ENCODE results near the gene TAX1BP1. TPM values are rescaled to one million over a fixed set of nuclear protein-coding genes. Genes with fewer than 3 reads are reported as not detected.
"Not testable (repeated sequence)": the region's sequence is repeated elsewhere in the genome, so short reads cannot be mapped to it uniquely, and the experiment has no call there.

TAX1BP1 gene
- total RNA-seq, 1 experiment from 2014 or later = 95.9 TPM

DNA sequence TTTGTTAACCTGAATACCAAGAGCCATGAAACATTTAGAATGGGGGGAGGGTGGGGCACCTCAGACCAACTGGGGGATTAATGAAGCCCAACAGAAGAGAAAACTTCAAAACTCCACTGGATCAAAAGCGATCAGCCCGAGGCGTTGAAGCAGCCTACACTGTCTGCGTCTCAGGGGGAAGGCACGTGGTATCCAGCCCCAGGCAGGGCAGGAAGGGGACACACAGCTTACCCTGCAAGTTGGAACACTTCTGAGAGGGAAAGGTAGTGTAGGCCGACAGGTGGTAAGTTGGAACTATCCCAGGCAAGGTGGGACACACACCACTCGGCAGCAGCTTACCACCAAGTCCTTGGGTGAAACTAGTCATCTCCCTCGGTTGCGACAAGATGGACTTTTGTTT, 102.9 kb downstream of the TAX1BP1 start:
- no peaks in the 10 kb centered on the region for H3K4me1 Mint-ChIP-seq (ENCODE audit: insufficient read depth, unreplicated experiment)
- BruUV-seq (replicated peaks) = no TSS peak
- no peak for DNase-seq (ENCODE audit: unreplicated experiment)
- ChIA-PET CTCF (no interaction called here), POLR2A (interaction anchor here (0.6 kb wide), 1 partner anchor 248 kb away, joined by 3 read pairs; no protein-coding TSS in a partner anchor)
- no peak for TF ChIP-seq CTCF (IDR thresholded peaks at IDR 0.05; ENCODE audit: unreplicated experiment)
- H3K27me3 Mint-ChIP-seq (ENCODE audit: insufficient read depth, unreplicated experiment) = no peaks in the 10 kb centered on the region
- H3K27ac Mint-ChIP-seq (ENCODE audit: low read depth, unreplicated experiment) = no peak overlapping the region
- H3K36me3 Mint-ChIP-seq (ENCODE audit: insufficient read depth, unreplicated experiment) = peaks cover 8% of the 10 kb centered on the region
- H3K9me3 Mint-ChIP-seq (ENCODE audit: unreplicated experiment) = no peaks in the 10 kb centered on the region
- H3K4me3 Mint-ChIP-seq (ENCODE audit: unreplicated experiment) = no peak overlapping the region
- intact Hi-C loops (cut with micrococcal nuclease) = no loop called here

DNA sequence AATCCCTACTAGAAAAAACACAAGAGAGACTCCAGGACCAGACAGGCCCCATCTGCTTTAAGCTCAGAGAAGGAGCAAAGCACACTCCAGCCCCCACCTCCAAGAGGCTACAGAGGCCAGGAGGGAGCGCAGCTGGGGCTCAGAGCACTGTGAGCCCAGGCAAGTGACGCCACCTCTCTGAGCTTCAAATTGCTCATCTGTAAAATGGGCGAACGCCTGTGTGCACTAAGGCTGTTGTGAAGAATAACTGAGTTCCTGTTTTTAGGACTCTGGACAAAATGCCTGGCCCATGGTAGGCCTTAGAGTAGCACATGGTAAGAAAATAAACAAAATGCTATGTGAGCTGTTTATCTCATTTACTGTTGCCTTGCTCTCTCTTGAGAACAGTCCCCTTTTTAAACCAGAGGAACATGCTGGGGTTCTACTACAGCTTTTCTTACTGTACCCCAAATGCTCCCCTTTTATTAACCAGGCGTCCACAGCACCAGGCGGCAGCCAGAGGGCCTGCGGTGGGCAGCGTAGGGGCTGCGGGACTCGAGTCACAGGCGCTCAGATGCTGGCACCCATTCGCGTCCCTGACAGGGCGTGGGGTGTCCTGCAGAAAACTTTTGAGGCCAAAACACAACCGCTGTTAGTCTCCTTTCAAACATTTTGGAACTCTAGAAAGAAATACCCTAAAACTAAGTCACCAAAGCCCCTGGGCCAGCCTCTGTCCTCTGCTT, 103.8 kb downstream of the TAX1BP1 start:
- DNase-seq (ENCODE audit: unreplicated experiment) = no peak
- intact Hi-C loops (cut with micrococcal nuclease) = no loop called here
- Mint-ChIP-seq H3K4me1 (ENCODE audit: insufficient read depth, unreplicated experiment) (no peaks in the 10 kb centered on the region), H3K27ac (ENCODE audit: low read depth, unreplicated experiment) (no peak overlapping the region), H3K9me3 (ENCODE audit: unreplicated experiment) (no peaks in the 10 kb centered on the region), H3K27me3 (ENCODE audit: insufficient read depth, unreplicated experiment) (no peaks in the 10 kb centered on the region), H3K4me3 (ENCODE audit: unreplicated experiment) (no peak overlapping the region), H3K36me3 (ENCODE audit: insufficient read depth, unreplicated experiment) (peaks cover 2% of the 10 kb centered on the region)
- no peak for TF ChIP-seq CTCF (IDR thresholded peaks at IDR 0.05; ENCODE audit: unreplicated experiment)
- BruUV-seq (replicated peaks) = no TSS peak
- ChIA-PET POLR2A (no interaction called here), CTCF (interaction anchor here (0.6 to 0.9 kb wide), 2 partner anchors 665 to 1150 kb away, joined by 3 read pairs; no protein-coding TSS in a partner anchor)

DNA sequence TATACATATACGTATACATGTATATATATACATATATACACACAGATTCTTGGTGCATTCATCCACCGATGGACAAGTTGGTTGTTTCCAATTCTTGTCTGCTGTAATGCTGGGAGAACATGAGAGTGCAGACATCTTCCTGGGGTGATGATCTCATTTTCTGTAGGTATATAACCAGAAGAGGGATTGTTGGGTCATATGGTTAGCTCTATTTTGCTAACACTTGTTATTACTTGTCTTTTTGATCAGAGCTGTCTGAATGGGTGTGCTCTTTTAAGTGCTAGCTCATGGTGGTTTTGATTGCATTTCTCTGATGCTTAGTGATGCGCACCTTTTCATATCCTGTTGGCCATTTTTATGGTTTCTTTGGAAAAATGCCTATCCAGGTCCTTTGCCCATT, 106.4 kb downstream of the TAX1BP1 start:
- Mint-ChIP-seq H3K4me3 (ENCODE audit: unreplicated experiment) (no peak overlapping the region), H3K9me3 (ENCODE audit: unreplicated experiment) (no peaks in the 10 kb centered on the region), H3K4me1 (ENCODE audit: insufficient read depth, unreplicated experiment) (no peaks in the 10 kb centered on the region), H3K36me3 (ENCODE audit: insufficient read depth, unreplicated experiment) (no peaks in the 10 kb centered on the region), H3K27ac (ENCODE audit: low read depth, unreplicated experiment) (no peak overlapping the region), H3K27me3 (ENCODE audit: insufficient read depth, unreplicated experiment) (no peaks in the 10 kb centered on the region)
- no peak for TF ChIP-seq CTCF (IDR thresholded peaks at IDR 0.05; ENCODE audit: unreplicated experiment)
- ChIA-PET POLR2A (interaction anchor here (1.0 kb wide), 1 partner anchor 10 kb away, joined by 3 read pairs; no protein-coding TSS in a partner anchor), CTCF (interaction anchor here (0.6 to 1.3 kb wide), 3 partner anchors 60 to 250 kb away, joined by 3 to 4 read pairs (median 3); no protein-coding TSS in a partner anchor)
- DNase-seq (ENCODE audit: unreplicated experiment) = no peak
- intact Hi-C loops (cut with micrococcal nuclease) = no loop called here
- no TSS peak for BruUV-seq (replicated peaks)

GRCh38 chr7:27850531-27850930, 110.6 kb downstream of the TAX1BP1 start:
- no peaks in the 10 kb centered on the region for H3K27me3 Mint-ChIP-seq (ENCODE audit: insufficient read depth, unreplicated experiment)
- H3K4me3 Mint-ChIP-seq (ENCODE audit: unreplicated experiment) = no peak overlapping the region
- intact Hi-C loops (cut with micrococcal nuclease) = no loop called here
- ChIA-PET POLR2A (no interaction called here), CTCF (interaction anchor here (0.6 kb wide), 1 partner anchor 40 kb away, joined by 3 read pairs; no protein-coding TSS in a partner anchor)
- H3K36me3 Mint-ChIP-seq (ENCODE audit: insufficient read depth, unreplicated experiment) = no peaks in the 10 kb centered on the region
- no peak overlapping the region for H3K27ac Mint-ChIP-seq (ENCODE audit: low read depth, unreplicated experiment)
- H3K9me3 Mint-ChIP-seq (ENCODE audit: unreplicated experiment) = no peaks in the 10 kb centered on the region
- no peaks in the 10 kb centered on the region for H3K4me1 Mint-ChIP-seq (ENCODE audit: insufficient read depth, unreplicated experiment)
- DNase-seq (ENCODE audit: unreplicated experiment) = no peak
- BruUV-seq (replicated peaks) = no TSS peak
- TF ChIP-seq CTCF (IDR thresholded peaks at IDR 0.05; ENCODE audit: unreplicated experiment) = no peak

DNA sequence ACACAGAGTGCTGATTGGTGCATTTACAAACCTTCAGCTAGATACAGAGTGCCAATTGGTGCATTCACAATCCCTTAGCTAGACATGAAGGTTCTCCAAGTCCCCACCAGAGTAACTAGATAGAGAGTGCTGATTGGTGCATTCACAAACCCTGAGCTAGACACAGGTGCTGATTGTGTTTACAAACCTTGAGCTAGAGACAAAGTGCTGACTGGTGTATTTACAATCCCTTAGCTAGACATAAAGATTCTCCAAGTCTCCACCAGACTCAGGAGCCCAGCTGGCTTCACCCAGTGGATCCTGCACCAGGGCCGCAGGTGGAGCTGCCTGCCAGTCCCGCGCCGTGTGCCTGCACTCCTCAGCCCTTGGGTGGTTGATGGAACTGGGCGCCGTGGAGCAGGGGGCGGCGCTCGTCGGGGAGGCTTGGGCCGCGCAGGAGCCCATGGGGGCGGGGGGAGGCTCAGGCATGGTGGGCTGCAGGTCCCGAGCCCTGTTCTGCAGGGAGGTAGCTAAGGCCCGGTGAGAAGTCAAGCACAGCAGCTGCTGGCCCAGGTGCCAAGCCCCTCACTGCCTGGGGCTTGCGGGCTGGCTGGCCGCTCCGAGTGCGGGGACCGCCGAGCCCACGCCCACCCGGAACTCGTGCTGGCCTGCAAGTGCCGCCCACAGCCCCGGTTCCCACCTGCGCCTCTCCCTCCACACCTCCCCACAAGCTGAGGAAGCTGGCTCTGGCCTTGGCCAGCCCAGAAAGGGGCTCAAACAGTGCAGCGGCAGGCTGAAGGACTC, 116.9 kb downstream of the TAX1BP1 start:
- intact Hi-C loops (cut with micrococcal nuclease); CTCF ChIA-PET; H3K27ac Mint-ChIP-seq (ENCODE audit: low read depth, unreplicated experiment); H3K27me3 Mint-ChIP-seq (ENCODE audit: insufficient read depth, unreplicated experiment); H3K36me3 Mint-ChIP-seq (ENCODE audit: insufficient read depth, unreplicated experiment); H3K4me1 Mint-ChIP-seq (ENCODE audit: insufficient read depth, unreplicated experiment); H3K9me3 Mint-ChIP-seq (ENCODE audit: unreplicated experiment); DNase-seq (ENCODE audit: unreplicated experiment); H3K4me3 Mint-ChIP-seq (ENCODE audit: unreplicated experiment); BruUV-seq (replicated peaks): not testable (repeated sequence)
- POLR2A ChIA-PET = interaction anchor here (0.9 kb wide), 1 partner anchor 72 kb away, joined by 3 read pairs; no protein-coding TSS in a partner anchor

Measured in MCF 10A (cell line).